ENCODE measurements around the gene PREX1.

The PREX1 gene

DNA sequence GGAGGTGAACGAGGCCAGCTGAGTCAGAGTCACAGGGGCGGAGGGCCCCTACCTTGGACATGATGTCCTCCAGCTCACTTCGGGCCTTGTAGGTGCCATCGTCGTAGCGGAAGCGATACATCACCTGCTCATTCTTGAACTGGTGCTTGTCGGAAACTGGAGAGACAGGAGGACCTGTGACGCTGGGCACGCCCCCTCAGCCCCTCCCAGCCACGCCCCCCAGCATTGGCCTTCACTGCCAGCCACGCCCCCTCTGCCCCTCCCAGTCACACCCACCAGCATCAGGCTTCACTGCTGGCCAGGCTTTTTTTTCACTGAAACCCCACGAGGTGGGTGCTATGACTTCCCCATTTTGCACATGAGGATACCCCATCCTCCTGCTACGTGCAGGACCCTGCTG is 148.2 kb downstream of the PREX1 start:
- H3K4me3 ChIP-seq (IDR thresholded peaks at IDR 0.05; ENCODE audit: insufficient read depth, low read depth, low read length), result no peak overlapping the region
- H3K9ac ChIP-seq, result no peak overlapping the region
- TF ChIP-seq, protein P1, sequence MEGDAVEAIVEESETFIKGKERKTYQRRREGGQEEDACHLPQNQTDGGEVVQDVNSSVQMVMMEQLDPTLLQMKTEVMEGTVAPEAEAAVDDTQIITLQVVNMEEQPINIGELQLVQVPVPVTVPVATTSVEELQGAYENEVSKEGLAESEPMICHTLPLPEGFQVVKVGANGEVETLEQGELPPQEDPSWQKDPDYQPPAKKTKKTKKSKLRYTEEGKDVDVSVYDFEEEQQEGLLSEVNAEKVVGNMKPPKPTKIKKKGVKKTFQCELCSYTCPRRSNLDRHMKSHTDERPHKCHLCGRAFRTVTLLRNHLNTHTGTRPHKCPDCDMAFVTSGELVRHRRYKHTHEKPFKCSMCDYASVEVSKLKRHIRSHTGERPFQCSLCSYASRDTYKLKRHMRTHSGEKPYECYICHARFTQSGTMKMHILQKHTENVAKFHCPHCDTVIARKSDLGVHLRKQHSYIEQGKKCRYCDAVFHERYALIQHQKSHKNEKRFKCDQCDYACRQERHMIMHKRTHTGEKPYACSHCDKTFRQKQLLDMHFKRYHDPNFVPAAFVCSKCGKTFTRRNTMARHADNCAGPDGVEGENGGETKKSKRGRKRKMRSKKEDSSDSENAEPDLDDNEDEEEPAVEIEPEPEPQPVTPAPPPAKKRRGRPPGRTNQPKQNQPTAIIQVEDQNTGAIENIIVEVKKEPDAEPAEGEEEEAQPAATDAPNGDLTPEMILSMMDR (conservative IDR thresholded peaks at IDR 0.05; ENCODE audit: low read depth, low read length), result no peak
- H3K27me3 ChIP-seq (ENCODE audit: insufficient read depth, low read depth), result no peaks in the 10 kb centered on the region
- no peak overlapping the region for H3K4me2 ChIP-seq
- H3K36me3 ChIP-seq (ENCODE audit: insufficient read depth), result no peaks in the 10 kb centered on the region
- no peak overlapping the region for H2AFZ ChIP-seq (ENCODE audit: low read depth)
- peaks cover 17% of the 10 kb centered on the region for H3K4me1 ChIP-seq (ENCODE audit: low read depth, poor library complexity, severe bottlenecking)
- H3K79me2 ChIP-seq (ENCODE audit: insufficient read depth, low read depth), result no peaks in the 10 kb centered on the region
- H4K20me1 ChIP-seq (ENCODE audit: insufficient read depth), result no peaks in the 10 kb centered on the region
- no peak overlapping the region for H3K27ac ChIP-seq

- no peak overlapping the region for H3K9ac ChIP-seq
- no peak overlapping the region for H3K4me3 ChIP-seq (IDR thresholded peaks at IDR 0.05; ENCODE audit: insufficient read depth, low read depth, low read length)
- no peaks in the 10 kb centered on the region for H3K27me3 ChIP-seq (ENCODE audit: insufficient read depth, low read depth)
- no peak overlapping the region for H3K4me2 ChIP-seq
- H3K79me2 ChIP-seq (ENCODE audit: insufficient read depth, low read depth), result no peaks in the 10 kb centered on the region
- H3K36me3 ChIP-seq (ENCODE audit: insufficient read depth), result no peaks in the 10 kb centered on the region
- peaks cover 17% of the 10 kb centered on the region for H3K4me1 ChIP-seq (ENCODE audit: low read depth, poor library complexity, severe bottlenecking)
- H2AFZ ChIP-seq (ENCODE audit: low read depth), result no peak overlapping the region
- H4K20me1 ChIP-seq (ENCODE audit: insufficient read depth), result no peaks in the 10 kb centered on the region
- H3K27ac ChIP-seq, result no peak overlapping the region
- TF ChIP-seq, protein P1 (conservative IDR thresholded peaks at IDR 0.05; ENCODE audit: low read depth, low read length), result no peak
These were observed 148.8 kb downstream of the PREX1 start for GRCh38 chr20:48679011-48679410.

GRCh38 chr20:48678421-48678820 is 149.4 kb downstream of the PREX1 start:
- Histone ChIP-seq H3K4me3 (IDR thresholded peaks at IDR 0.05; ENCODE audit: insufficient read depth, low read depth, low read length) (no peak overlapping the region), H3K79me2 (ENCODE audit: insufficient read depth, low read depth) (no peaks in the 10 kb centered on the region), H3K4me2 (no peak overlapping the region), H3K9ac (no peak overlapping the region), H3K27ac (no peak overlapping the region), H2AFZ (ENCODE audit: low read depth) (no peak overlapping the region), H3K4me1 (ENCODE audit: low read depth, poor library complexity, severe bottlenecking) (peaks cover 14% of the 10 kb centered on the region), H4K20me1 (ENCODE audit: insufficient read depth) (no peaks in the 10 kb centered on the region), H3K27me3 (ENCODE audit: insufficient read depth, low read depth) (no peaks in the 10 kb centered on the region), H3K36me3 (ENCODE audit: insufficient read depth) (no peaks in the 10 kb centered on the region)
- TF ChIP-seq, protein P1 (conservative IDR thresholded peaks at IDR 0.05; ENCODE audit: low read depth, low read length), result no peak

- H3K4me3 ChIP-seq (IDR thresholded peaks at IDR 0.05; ENCODE audit: insufficient read depth, low read depth, low read length), result no peak overlapping the region
- H3K79me2 ChIP-seq (ENCODE audit: insufficient read depth, low read depth), result no peaks in the 10 kb centered on the region
- no peaks in the 10 kb centered on the region for H3K4me1 ChIP-seq (ENCODE audit: low read depth, poor library complexity, severe bottlenecking)
- no peaks in the 10 kb centered on the region for H3K36me3 ChIP-seq (ENCODE audit: insufficient read depth)
- no peak overlapping the region for H3K4me2 ChIP-seq
- no peak overlapping the region for H3K9ac ChIP-seq
- H3K27me3 ChIP-seq (ENCODE audit: insufficient read depth, low read depth), result no peaks in the 10 kb centered on the region; the same call in 1 of the 2 replicates
- no peak overlapping the region for H2AFZ ChIP-seq (ENCODE audit: low read depth)
- no peak overlapping the region for H3K27ac ChIP-seq
- TF ChIP-seq, protein P1 (conservative IDR thresholded peaks at IDR 0.05; ENCODE audit: low read depth, low read length), result no peak
- H4K20me1 ChIP-seq (ENCODE audit: insufficient read depth), result no peaks in the 10 kb centered on the region
These were observed 150.9 kb downstream of the PREX1 start for GRCh38 chr20:48676795-48677460.
